Left lung (tissue), 10 donors: ENCODE results near the gene IKZF4. TPM values are rescaled to one million over a fixed set of nuclear protein-coding genes. Genes with fewer than 3 reads are reported as not detected.

Experiments
- ATAC-seq: fragments of 200-7000 bp; cut with Tn5 transposase; one replicate; pipeline ENCODE4 v1.9.1; 2020; ENCODE audit warnings: moderate library complexity
- DNase-seq, 4 donors: peaks; one replicate each; pipeline ENCODE4 v3.0.0-alpha.2; 2013 to 2020
- H3K27ac ChIP-seq, 2 donors: fragments of 200-600 bp; sonication (generic) in 1 of 2; one replicate each; pipeline versions ENCODE4 v1.5.0 to v1.8.0; 2020 to 2021
- H3K27me3 ChIP-seq, 2 donors: fragments of 200-600 bp; sonication (generic) in 1 of 2; one replicate each; pipeline versions ENCODE4 v1.5.0 to v1.8.0; 2020 to 2021
- H3K36me3 ChIP-seq, 2 donors: fragments of 200-600 bp; sonication (generic) in 1 of 2; one replicate each; pipeline versions ENCODE4 v1.5.0 to v1.8.0; 2020 to 2021
- H3K4me1 ChIP-seq, 2 donors: fragments of 200-600 bp; one replicate each; pipeline ENCODE4 v1.8.0; 2021
- H3K4me3 ChIP-seq, 2 donors: fragments of 200-600 bp; sonication (generic) in 1 of 2; one replicate each; pipeline versions ENCODE4 v1.5.0 to v1.8.0; 2020 to 2021; ENCODE audit warnings: mild to moderate bottlenecking in 1 of 2
- H3K9me3 ChIP-seq, 2 donors: fragments of 200-600 bp; sonication (generic) in 1 of 2; one replicate each; pipeline versions ENCODE4 v1.5.0 to v1.8.0; 2020 to 2021
- intact Hi-C, 2 donors: fragments of 100-400 bp; cut with DNase I; formaldehyde crosslinking; loops; one replicate each; pipeline versions ENCODE4 v1.11.2 to v1.14.2; 2022
- polyA plus RNA-seq, 6 donors: library from polyadenylated mRNA; unstranded; fragments of 120-200 nt; gene quantifications; one replicate each; pipeline ENCODE4 v1.2.1, GENCODE V29; 2013; ENCODE audit not compliant: insufficient read length in 6 of 6
- total RNA-seq, 2 donors: library from RNA; stranded (reverse); fragmentation: NEBNext Ultra II Directional; extraction: Animal tissue kit (Norgen Biotek cat#: 25700); gene quantifications; one replicate each; pipeline ENCODE4 v1.2.1, GENCODE V29; 2021
- TF ChIP-seq, protein P1 (sequence below), 2 donors: fragments of 200-600 bp; sonication (generic) in 1 of 2; IDR thresholded peaks; one replicate each; pipeline versions ENCODE4 v1.5.0 to v1.8.0; 2021; ENCODE audit warnings: antibody characterized with exemption in 2 of 2
- donor health status: DM: no; HTN: yes; CAD: no.
- donor health status: DM: no; HTN: no; CAD: no.

Gene IKZF4
- total and polyA plus RNA-seq, 8 donors = 7.5 to 28.3 (median 23.4) TPM

DNA sequence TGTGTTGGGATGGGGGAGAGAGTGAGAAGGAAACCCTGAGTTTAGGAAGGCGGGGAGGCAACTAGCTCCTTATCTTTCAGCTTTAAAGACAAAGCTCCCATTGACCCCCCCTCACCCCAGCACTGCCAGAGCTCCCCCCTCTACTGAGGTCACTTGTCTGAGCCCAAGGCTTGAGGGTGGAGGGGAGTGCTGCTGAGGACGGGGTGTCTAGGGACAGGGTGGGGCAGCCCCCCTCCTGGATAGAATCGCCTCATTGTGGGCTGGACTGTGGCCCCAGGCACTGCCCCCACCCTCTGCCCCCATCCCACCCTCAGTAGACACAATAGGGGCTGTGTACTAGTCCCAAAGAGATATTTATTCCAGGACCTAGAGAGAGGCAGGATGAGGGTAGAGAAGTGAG, 62.1 kb downstream of the IKZF4 start:
- Histone ChIP-seq H3K27me3 (peaks cover 0 to 44% of the 10 kb centered on the region in 2 donors), H3K36me3 (no peaks in the 10 kb centered on the region), H3K4me3 (no peak overlapping the region), H3K4me1 (peaks cover 4 to 31% of the 10 kb centered on the region in 2 donors), H3K9me3 (no peaks in the 10 kb centered on the region), H3K27ac (no peak overlapping the region)
- no peak for DNase-seq
- TF ChIP-seq, protein P1, sequence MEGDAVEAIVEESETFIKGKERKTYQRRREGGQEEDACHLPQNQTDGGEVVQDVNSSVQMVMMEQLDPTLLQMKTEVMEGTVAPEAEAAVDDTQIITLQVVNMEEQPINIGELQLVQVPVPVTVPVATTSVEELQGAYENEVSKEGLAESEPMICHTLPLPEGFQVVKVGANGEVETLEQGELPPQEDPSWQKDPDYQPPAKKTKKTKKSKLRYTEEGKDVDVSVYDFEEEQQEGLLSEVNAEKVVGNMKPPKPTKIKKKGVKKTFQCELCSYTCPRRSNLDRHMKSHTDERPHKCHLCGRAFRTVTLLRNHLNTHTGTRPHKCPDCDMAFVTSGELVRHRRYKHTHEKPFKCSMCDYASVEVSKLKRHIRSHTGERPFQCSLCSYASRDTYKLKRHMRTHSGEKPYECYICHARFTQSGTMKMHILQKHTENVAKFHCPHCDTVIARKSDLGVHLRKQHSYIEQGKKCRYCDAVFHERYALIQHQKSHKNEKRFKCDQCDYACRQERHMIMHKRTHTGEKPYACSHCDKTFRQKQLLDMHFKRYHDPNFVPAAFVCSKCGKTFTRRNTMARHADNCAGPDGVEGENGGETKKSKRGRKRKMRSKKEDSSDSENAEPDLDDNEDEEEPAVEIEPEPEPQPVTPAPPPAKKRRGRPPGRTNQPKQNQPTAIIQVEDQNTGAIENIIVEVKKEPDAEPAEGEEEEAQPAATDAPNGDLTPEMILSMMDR (IDR thresholded peaks at IDR 0.05) = no peak
- no peak for ATAC-seq
- intact Hi-C loops = no loop called here

DNA sequence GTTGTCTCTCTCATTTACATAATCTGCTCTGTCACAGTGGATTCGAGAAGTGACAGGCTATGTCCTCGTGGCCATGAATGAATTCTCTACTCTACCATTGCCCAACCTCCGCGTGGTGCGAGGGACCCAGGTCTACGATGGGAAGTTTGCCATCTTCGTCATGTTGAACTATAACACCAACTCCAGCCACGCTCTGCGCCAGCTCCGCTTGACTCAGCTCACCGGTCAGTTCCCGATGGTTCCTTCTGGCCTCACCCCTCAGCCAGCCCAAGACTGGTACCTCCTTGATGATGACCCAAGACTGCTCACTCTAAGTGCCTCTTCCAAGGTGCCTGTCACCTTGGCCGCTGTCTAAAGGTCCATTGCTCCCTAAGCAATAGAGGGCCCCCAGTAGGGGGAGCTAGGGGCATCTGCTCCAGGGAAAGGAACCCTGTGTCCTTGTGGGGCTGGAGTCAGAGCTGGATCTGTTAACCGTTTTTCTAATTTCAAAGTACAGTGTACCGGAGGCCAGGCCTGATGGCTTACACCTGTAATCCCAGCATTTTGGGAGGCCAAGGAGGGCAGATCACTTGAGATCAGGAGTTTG, 64.2 kb downstream of the IKZF4 start:
- intact Hi-C loops = no loop called here
- DNase-seq (no peak), ATAC-seq (no peak)
- no peak overlapping the region for H3K27ac ChIP-seq
- peaks cover 0 to 30% of the 10 kb centered on the region in 2 donors for H3K27me3 ChIP-seq
- peaks cover 4 to 13% of the 10 kb centered on the region in 2 donors for H3K4me1 ChIP-seq
- TF ChIP-seq, protein P1 (IDR thresholded peaks at IDR 0.05) = no peak
- H3K36me3 ChIP-seq = no peaks in the 10 kb centered on the region
- H3K4me3 ChIP-seq = no peak overlapping the region
- no peaks in the 10 kb centered on the region for H3K9me3 ChIP-seq

GRCh38 chr12:56086096-56086495, 65.3 kb downstream of the IKZF4 start:
- peak in 1 of 4 donors; percentile 59 for DNase-seq
- peak; percentile 66 for ATAC-seq
- H3K9me3 ChIP-seq = no peaks in the 10 kb centered on the region
- TF ChIP-seq, protein P1 (IDR thresholded peaks at IDR 0.05) = no peak
- H3K4me3 ChIP-seq = no peak overlapping the region
- no peaks in the 10 kb centered on the region for H3K36me3 ChIP-seq
- H3K27ac ChIP-seq = peak overlapping the region in 1 of 2 donors; percentile 50
- H3K27me3 ChIP-seq = peaks cover 0 to 19% of the 10 kb centered on the region in 2 donors
- intact Hi-C loops = no loop called here
- peaks cover 4 to 6% of the 10 kb centered on the region in 2 donors for H3K4me1 ChIP-seq

DNA sequence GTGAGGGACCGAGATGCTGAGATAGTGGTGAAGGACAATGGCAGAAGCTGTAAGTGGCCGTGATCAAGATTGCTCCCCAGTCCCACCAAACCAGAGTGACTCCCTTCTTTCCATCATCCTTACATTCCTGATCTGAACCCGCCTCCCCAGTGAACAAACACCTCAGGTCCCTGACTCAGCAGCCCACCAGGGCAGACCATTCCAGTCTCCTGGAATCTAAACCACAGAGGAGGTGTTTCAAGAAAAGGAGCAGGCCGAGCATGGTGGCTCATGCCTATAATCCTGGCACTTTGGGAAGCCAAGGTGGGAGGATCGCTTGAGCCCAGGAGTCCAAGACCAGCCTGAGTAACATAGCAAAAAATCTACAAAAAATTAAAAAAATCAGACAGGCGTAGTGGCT, 65.8 kb downstream of the IKZF4 start:
- Histone ChIP-seq H3K9me3 (no peaks in the 10 kb centered on the region), H3K27me3 (peaks cover 0 to 14% of the 10 kb centered on the region in 2 donors), H3K4me3 (no peak overlapping the region), H3K4me1 (peaks cover 4 to 6% of the 10 kb centered on the region in 2 donors), H3K36me3 (no peaks in the 10 kb centered on the region), H3K27ac (peak overlapping the region; percentile 18 to 50)
- intact Hi-C loops = no loop called here
- TF ChIP-seq, protein P1 (IDR thresholded peaks at IDR 0.05) = no peak
- ATAC-seq = no peak
- DNase-seq = no peak

GRCh38 chr12:56087220-56087619, 66.4 kb downstream of the IKZF4 start:
- H3K4me1 ChIP-seq = peaks cover 4 to 6% of the 10 kb centered on the region in 2 donors
- no peaks in the 10 kb centered on the region for H3K9me3 ChIP-seq
- DNase-seq (peak in 3 of 4 donors; percentile 76 to 93 (median 91)), ATAC-seq (peak; percentile 96)
- H3K4me3 ChIP-seq = no peak overlapping the region
- H3K27ac ChIP-seq = peak overlapping the region; percentile 23 to 54
- no peaks in the 10 kb centered on the region for H3K36me3 ChIP-seq
- intact Hi-C loops = no loop called here
- TF ChIP-seq, protein P1 (IDR thresholded peaks at IDR 0.05) = no peak
- peaks cover 0 to 8% of the 10 kb centered on the region in 2 donors for H3K27me3 ChIP-seq

Other genes starting within 250 kb of the IKZF4 start
- gene SARNP, start 203.3 kb upstream of the IKZF4 start, total RNA-seq = 10 to 100 TPM; 49.4 to 50.0 TPM
- 100 to 1,000 TPM in 4 of 6 donors, 10 to 100 TPM in 2; 93.6 to 128 (median 110) TPM for gene SARNP, start 203.3 kb upstream of the IKZF4 start, polyA plus RNA-seq
- gene ORMDL2, start 203.0 kb upstream of the IKZF4 start, total RNA-seq = 10 to 100 TPM; 65.6 to 80.8 TPM
- gene ORMDL2, start 203.0 kb upstream of the IKZF4 start, polyA plus RNA-seq = 10 to 100 TPM; 21.1 to 28.0 (median 23.1) TPM
- 10 to 100 TPM; 31.5 to 33.3 TPM for gene DNAJC14, start 191.5 kb upstream of the IKZF4 start, total RNA-seq
- 10 to 100 TPM; 30.0 to 40.0 (median 34.3) TPM for gene DNAJC14, start 191.5 kb upstream of the IKZF4 start, polyA plus RNA-seq
- gene MMP19, start 178.1 kb upstream of the IKZF4 start, total RNA-seq = 10 to 100 TPM; 49.3 to 78.4 TPM
- 10 to 100 TPM in 5 of 6 donors, 1 to 10 TPM in 1; 9.9 to 13.0 (median 11.8) TPM for gene MMP19, start 178.1 kb upstream of the IKZF4 start, polyA plus RNA-seq
- gene PYM1, start 93.1 kb upstream of the IKZF4 start, total RNA-seq = 10 to 100 TPM; 27.3 to 31.0 TPM
- gene PYM1, start 93.1 kb upstream of the IKZF4 start, polyA plus RNA-seq = 10 to 100 TPM; 31.1 to 36.4 (median 34.1) TPM
- gene DGKA, start 89.9 kb upstream of the IKZF4 start, total RNA-seq = 10 to 100 TPM; 30.6 to 36.7 TPM
- 10 to 100 TPM; 34.6 to 47.6 (median 39.1) TPM for gene DGKA, start 89.9 kb upstream of the IKZF4 start, polyA plus RNA-seq
- gene PMEL, start 55.0 kb upstream of the IKZF4 start, total RNA-seq = 1 to 10 TPM in 1 of 2 donors, under 1 TPM in 1; 0.99 to 1.8 TPM
- gene PMEL, start 55.0 kb upstream of the IKZF4 start, polyA plus RNA-seq = 1 to 10 TPM; 2.2 to 3.8 (median 2.7) TPM
- 10 to 100 TPM; 34.1 to 40.3 TPM for gene CDK2, start 54.2 kb upstream of the IKZF4 start, total RNA-seq
- 10 to 100 TPM; 74.2 to 89.0 (median 78.8) TPM for gene CDK2, start 54.2 kb upstream of the IKZF4 start, polyA plus RNA-seq
- gene RAB5B, start 47.0 kb upstream of the IKZF4 start, total RNA-seq = 100 to 1,000 TPM; 116 to 175 TPM
- 100 to 1,000 TPM; 141 to 156 (median 142) TPM for gene RAB5B, start 47.0 kb upstream of the IKZF4 start, polyA plus RNA-seq
- 10 to 100 TPM; 26.1 to 26.3 TPM for gene SUOX, start 23.8 kb upstream of the IKZF4 start, total RNA-seq
- 10 to 100 TPM; 36.0 to 49.6 (median 42.7) TPM for gene SUOX, start 23.8 kb upstream of the IKZF4 start, polyA plus RNA-seq
- gene RPS26, start 20.9 kb downstream of the IKZF4 start, total RNA-seq = 10 to 100 TPM; 37.9 to 43.1 TPM
- gene RPS26, start 20.9 kb downstream of the IKZF4 start, polyA plus RNA-seq = 100 to 1,000 TPM; 106 to 778 (median 131) TPM
- gene ERBB3, start 59.1 kb downstream of the IKZF4 start, total RNA-seq = 10 to 100 TPM; 38.6 to 88.8 TPM
- 10 to 100 TPM; 77.8 to 96.1 (median 82.1) TPM for gene ERBB3, start 59.1 kb downstream of the IKZF4 start, polyA plus RNA-seq
- gene PA2G4, start 83.5 kb downstream of the IKZF4 start, total RNA-seq = 100 to 1,000 TPM in 1 of 2 donors, 10 to 100 TPM in 1; 62.0 to 103 TPM
- 100 to 1,000 TPM; 120 to 151 (median 133) TPM for gene PA2G4, start 83.5 kb downstream of the IKZF4 start, polyA plus RNA-seq
- 1,000 to 10,000 TPM; 3,023 to 3,157 TPM for gene RPL41, start 95.6 kb downstream of the IKZF4 start, total RNA-seq
- 1,000 to 10,000 TPM; 6,005 to 6,852 (median 6,180) TPM for gene RPL41, start 95.6 kb downstream of the IKZF4 start, polyA plus RNA-seq
- 1 to 10 TPM; 6.0 to 8.7 TPM for gene ZC3H10, start 97.2 kb downstream of the IKZF4 start, total RNA-seq
- gene ZC3H10, start 97.2 kb downstream of the IKZF4 start, polyA plus RNA-seq = 1 to 10 TPM; 4.2 to 6.7 (median 5.5) TPM
- gene ESYT1, start 107.2 kb downstream of the IKZF4 start, total RNA-seq = 100 to 1,000 TPM; 102 to 116 TPM
- gene ESYT1, start 107.2 kb downstream of the IKZF4 start, polyA plus RNA-seq = 10 to 100 TPM; 80.9 to 94.5 (median 90.2) TPM
- gene MYL6B, start 131.5 kb downstream of the IKZF4 start, total RNA-seq = 10 to 100 TPM; 32.6 to 43.1 TPM
- 100 to 1,000 TPM; 153 to 193 (median 173) TPM for gene MYL6B, start 131.5 kb downstream of the IKZF4 start, polyA plus RNA-seq
- gene MYL6, start 137.3 kb downstream of the IKZF4 start, total RNA-seq = 1,000 to 10,000 TPM; 1,768 to 1,773 TPM
- 1,000 to 10,000 TPM; 1,831 to 2,250 (median 2,105) TPM for gene MYL6, start 137.3 kb downstream of the IKZF4 start, polyA plus RNA-seq
- gene SMARCC2, start 168.4 kb downstream of the IKZF4 start, total RNA-seq = 10 to 100 TPM; 84.3 to 84.9 TPM
- gene SMARCC2, start 168.4 kb downstream of the IKZF4 start, polyA plus RNA-seq = 100 to 1,000 TPM; 113 to 139 (median 121) TPM
- 10 to 100 TPM; 50.3 to 51.4 TPM for gene RNF41, start 200.9 kb downstream of the IKZF4 start, total RNA-seq
- 10 to 100 TPM; 41.5 to 47.1 (median 42.0) TPM for gene RNF41, start 200.9 kb downstream of the IKZF4 start, polyA plus RNA-seq
- gene NABP2, start 203.3 kb downstream of the IKZF4 start, total RNA-seq = 10 to 100 TPM; 32.6 to 33.8 TPM
- gene NABP2, start 203.3 kb downstream of the IKZF4 start, polyA plus RNA-seq = 10 to 100 TPM; 21.8 to 28.5 (median 24.7) TPM
- under 1 TPM in 1 of 2 donors, not detected in 1; 0.29 TPM for gene SLC39A5, start 209.0 kb downstream of the IKZF4 start, total RNA-seq
- gene SLC39A5, start 209.0 kb downstream of the IKZF4 start, polyA plus RNA-seq = 1 to 10 TPM; 2.0 to 6.6 (median 4.0) TPM
- 10 to 100 TPM; 33.3 to 39.3 TPM for gene ANKRD52, start 237.3 kb downstream of the IKZF4 start, total RNA-seq
- gene ANKRD52, start 237.3 kb downstream of the IKZF4 start, polyA plus RNA-seq = 10 to 100 TPM; 24.6 to 40.1 (median 31.7) TPM
- gene COQ10A, start 245.9 kb downstream of the IKZF4 start, total RNA-seq = 10 to 100 TPM in 1 of 2 donors, 1 to 10 TPM in 1; 9.4 to 10.9 TPM
- 10 to 100 TPM; 13.6 to 19.8 (median 14.8) TPM for gene COQ10A, start 245.9 kb downstream of the IKZF4 start, polyA plus RNA-seq